Measurements from ENCODE around the gene FCHSD2. TPM values are rescaled to one million over a fixed set of nuclear protein-coding genes. Genes with fewer than 3 reads are reported as not detected.

The FCHSD2 gene
- total and polyA plus RNA-seq, 2 of the 8 experiments (the other 6 are each of a cell fraction or from before 2014, with no cell fraction given), result 4.1 to 7.8 TPM

DNA sequence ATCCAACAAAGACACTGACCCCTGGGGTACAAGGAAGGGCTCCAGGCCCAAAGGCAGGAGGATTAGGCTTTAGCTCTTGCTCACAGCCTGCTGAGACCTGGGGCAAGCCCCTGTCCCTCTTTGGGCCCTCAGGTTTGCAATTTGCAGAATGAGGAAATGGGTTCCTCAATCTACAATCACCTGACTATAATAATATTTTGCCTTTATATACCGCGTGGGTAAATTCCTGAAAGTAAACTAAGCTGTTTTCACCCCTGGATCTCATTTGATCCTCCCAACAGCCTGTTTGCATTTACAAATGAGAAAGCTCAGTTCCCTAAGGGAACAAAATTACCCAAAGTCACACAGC lies 349.1 kb downstream of the FCHSD2 start:
- H3K9ac ChIP-seq (replicated peaks in 1 of 4; ENCODE audit: extremely low read depth in 1 of 4, low read depth in 3 of 4, low read length in 3 of 4), result no peak overlapping the region
- ChIA-PET POLR2A (ENCODE audit: partially characterized antibody) (interaction anchor here (1.1 to 2.1 kb wide), 6 partner anchors 11 to 68 kb away, joined by 3 to 8 read pairs (median 5); no protein-coding TSS in a partner anchor), CTCF (ENCODE audit: partially characterized antibody) (interaction anchor here (0.5 to 4.8 kb wide), 31 partner anchors 9 to 388 kb away, joined by 3 to 105 read pairs (median 5); partner anchors contain the start of gene ARAP1)
- no peak overlapping the region for H2AK5ac ChIP-seq (ENCODE audit: low read depth, low read length)
- H3K18ac ChIP-seq (ENCODE audit: extremely low read depth, low read length), result no peak overlapping the region
- no peak overlapping the region for H4K91ac ChIP-seq (replicated peaks; ENCODE audit: insufficient read length, low read length)
- no peak overlapping the region for H2BK12ac ChIP-seq (ENCODE audit: low read depth, low read length)
- TF ChIP-seq YY1 (IDR thresholded peaks at IDR 0.05; ENCODE audit: low read depth, low read length) (no peak), SRF (IDR thresholded peaks at IDR 0.05; ENCODE audit: low read depth, low read length) (no peak), CBX5 (IDR thresholded peaks at IDR 0.05; ENCODE audit: low read depth, low read length) (no peak), CBX8 (IDR thresholded peaks at IDR 0.05; ENCODE audit: borderline replicate concordance, low read depth, low read length) (no peak), TEAD4 (IDR thresholded peaks at IDR 0.05; ENCODE audit: low read depth, low read length) (no peak), SUZ12 (IDR thresholded peaks at IDR 0.05; ENCODE audit: low read length) (no peak), TAF7 (optimal IDR thresholded peaks at IDR 0.05; ENCODE audit: borderline replicate concordance, low read depth, low read length) (no peak), BACH1 (IDR thresholded peaks at IDR 0.05; ENCODE audit: low read length) (no peak)
- TF ChIP-seq, protein P1, sequence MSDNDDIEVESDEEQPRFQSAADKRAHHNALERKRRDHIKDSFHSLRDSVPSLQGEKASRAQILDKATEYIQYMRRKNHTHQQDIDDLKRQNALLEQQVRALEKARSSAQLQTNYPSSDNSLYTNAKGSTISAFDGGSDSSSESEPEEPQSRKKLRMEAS (IDR thresholded peaks at IDR 0.05), result no peak
- H4K20me1 ChIP-seq (replicated peaks in 1 of 2; ENCODE audit: control insufficient read depth in 1 of 2, insufficient read depth in 2 of 2, low read length in 2 of 2), result no peaks in the 10 kb centered on the region
- H2BK120ac ChIP-seq (replicated peaks; ENCODE audit: low read depth, low read length), result no peak overlapping the region
- no peak overlapping the region for H2BK5ac ChIP-seq (ENCODE audit: low read depth, low read length)
- no peaks in the 10 kb centered on the region for H3K23me2 ChIP-seq (ENCODE audit: low read depth, low read length)
- H3K4ac ChIP-seq (replicated peaks; ENCODE audit: insufficient read length, low read depth, low read length), result no peak overlapping the region
- FAIRE-seq (no peak), DNase-seq (ENCODE audit: low read depth in 1 of 2, low spot score in 2 of 2) (no peak)
- no peak overlapping the region for H3K27ac ChIP-seq (ENCODE audit: low read depth, low read length)
- no peak overlapping the region for H2BK20ac ChIP-seq (ENCODE audit: low read length)
- WGBS, 2 experiments (ENCODE audit: extremely low coverage in 1 of 2, insufficient coverage in 1 of 2, insufficient read length in 1 of 2, insufficient replicate concordance in 2 of 2, low coverage in 1 of 2, low lambda C conversion rate in 2 of 2, missing lambda C conversion rate in 1 of 2), result 88% methylated on average over 2 of the region's 2 CpGs; no CpG with 5 or more reads in 1 of the 2 experiments
- H2BK15ac ChIP-seq (ENCODE audit: low read length), result no peak overlapping the region
- H3K79me1 ChIP-seq (ENCODE audit: low read depth, low read length), result no peaks in the 10 kb centered on the region
- H3K4me3 ChIP-seq (ENCODE audit: extremely low read depth in 1 of 4, insufficient read depth in 2 of 4, low read depth in 3 of 4, low read length in 4 of 4), result peak overlapping the region in 2 of 4 experiments; percentile 86 to 93; a peak in 4 of 8 replicates
- no peaks in the 10 kb centered on the region for H3K27me3 ChIP-seq (replicated peaks in 1 of 4; ENCODE audit: control insufficient read depth in 3 of 4, extremely low read depth in 1 of 4, insufficient read depth in 3 of 4, low read length in 3 of 4)
- H4K5ac ChIP-seq (ENCODE audit: insufficient read length, low read depth, low read length), result no peak overlapping the region
- no peaks in the 10 kb centered on the region for H3K36me3 ChIP-seq (ENCODE audit: control insufficient read depth in 2 of 4, insufficient read depth in 4 of 4, low read length in 3 of 4)
- no peaks in the 10 kb centered on the region for H3K9me3 ChIP-seq (ENCODE audit: insufficient read depth in 2 of 2, low read depth in 1 of 2, low read length in 1 of 2)
- no peak overlapping the region for H3K14ac ChIP-seq (ENCODE audit: insufficient read length)
- H3K4me1 ChIP-seq (replicated peaks in 1 of 4; ENCODE audit: control insufficient read depth in 3 of 4, insufficient read depth in 4 of 4, low read length in 3 of 4), result peaks cover 0 to 7% (median 5%) of the 10 kb centered on the region in 4 experiments; a peak in 5 of 7 replicates
- no peaks in the 10 kb centered on the region for H3K79me2 ChIP-seq (ENCODE audit: control insufficient read depth in 1 of 2, insufficient read depth in 2 of 2, low read length in 2 of 2)
- H3K56ac ChIP-seq (replicated peaks; ENCODE audit: insufficient read length, low read depth, low read length), result no peak overlapping the region
- H4K8ac ChIP-seq (ENCODE audit: extremely low read depth, insufficient read depth, low read length), result no peak overlapping the region
- no peak overlapping the region for H3K23ac ChIP-seq (ENCODE audit: insufficient read length)
- peak overlapping the region; percentile 7 to 63 for H3K4me2 ChIP-seq (ENCODE audit: insufficient read depth in 1 of 2, low read depth in 2 of 2, low read length in 2 of 2)
- no peak overlapping the region for H2AFZ ChIP-seq (ENCODE audit: low read length)
